OCI-LY1 (cell line): Measurements from ENCODE around the gene SLC25A25.

Experiments
- CTCF ChIP-seq: fragments of 200-600 bp; sonication (generic), shearing (Covaris generic); IDR thresholded peaks from 2 replicates; pipeline ENCODE4 v1.5.1; 2017; ENCODE audit warnings: mild to moderate bottlenecking, antibody characterized with exemption, low read length, moderate library complexity, mixed read lengths
- EZH2 ChIP-seq: fragments of 200-600 bp; sonication (generic), shearing (Covaris generic); IDR thresholded peaks from 2 replicates; pipeline ENCODE4 v1.8.0; 2017; ENCODE audit warnings: borderline replicate concordance, mixed run types, mild to moderate bottlenecking, antibody characterized with exemption, low read length, moderate library complexity, mixed read lengths

GRCh38 chr9:128097543-128098296 is 29.7 kb downstream of the SLC25A25 start:
- TF ChIP-seq CTCF = no peak
- TF ChIP-seq EZH2 = no peak
